Measurements from ENCODE around the gene TSKS. TPM values are rescaled to one million over a fixed set of nuclear protein-coding genes. Genes with fewer than 3 reads are reported as not detected.

Gene TSKS
- total RNA-seq, 1 donor from 2014 or later = under 0.01 TPM

DNA sequence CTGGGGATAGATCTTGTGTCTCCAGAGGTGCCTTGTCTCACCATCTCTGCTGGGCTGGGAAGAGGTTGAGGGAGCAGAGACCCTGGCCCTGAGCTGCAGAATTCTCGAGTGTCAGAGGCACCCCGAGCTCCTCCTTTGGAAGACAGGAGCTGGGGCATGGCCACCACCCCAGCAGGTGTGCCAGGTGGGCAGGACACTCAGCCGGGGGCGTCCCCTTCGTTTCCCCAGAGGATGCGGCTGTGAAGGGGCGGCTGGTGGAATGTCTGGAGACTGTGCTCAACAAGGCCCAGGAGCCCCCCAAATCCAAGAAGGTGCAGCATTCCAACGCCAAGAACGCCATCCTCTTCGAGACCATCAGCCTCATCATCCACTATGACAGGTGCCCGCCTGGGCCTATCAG, 35.5 kb upstream of the TSKS start:
- Histone ChIP-seq H3K4me3 (ENCODE audit: low read length in 3 of 3) (no peak overlapping the region), H3K4me1 (ENCODE audit: control insufficient read depth in 3 of 3, insufficient read depth in 3 of 3, low read length in 3 of 3) (peaks cover 7 to 8% (median 7%) of the 10 kb centered on the region in 3 donors), H3K27ac (ENCODE audit: low read depth, low read length) (no peak overlapping the region), H3K36me3 (ENCODE audit: control insufficient read depth in 3 of 3, insufficient read depth in 3 of 3, low read length in 3 of 3) (peaks cover 51 to 66% (median 61%) of the 10 kb centered on the region in 3 donors), H3K9ac (ENCODE audit: low read depth in 1 of 3, low read length in 3 of 3) (no peak overlapping the region), H3K27me3 (ENCODE audit: control insufficient read depth in 3 of 3, insufficient read depth in 3 of 3, low read length in 3 of 3) (no peaks in the 10 kb centered on the region), H3K9me3 (ENCODE audit: control insufficient read depth in 3 of 3, low read length in 3 of 3) (no peaks in the 10 kb centered on the region)

GRCh38 chr19:49795615-49796014, 32.5 kb upstream of the TSKS start:
- no peak overlapping the region for H3K4me3 ChIP-seq (ENCODE audit: low read length in 3 of 3)
- H3K27ac ChIP-seq (ENCODE audit: low read depth, low read length) = no peak overlapping the region
- H3K9me3 ChIP-seq (ENCODE audit: control insufficient read depth in 3 of 3, low read length in 3 of 3) = no peaks in the 10 kb centered on the region
- H3K9ac ChIP-seq (ENCODE audit: low read depth in 1 of 3, low read length in 3 of 3) = no peak overlapping the region
- H3K4me1 ChIP-seq (ENCODE audit: control insufficient read depth in 3 of 3, insufficient read depth in 3 of 3, low read length in 3 of 3) = no peaks in the 10 kb centered on the region
- no peaks in the 10 kb centered on the region for H3K27me3 ChIP-seq (ENCODE audit: control insufficient read depth in 3 of 3, insufficient read depth in 3 of 3, low read length in 3 of 3)
- peaks cover 57 to 66% (median 65%) of the 10 kb centered on the region in 3 donors for H3K36me3 ChIP-seq (ENCODE audit: control insufficient read depth in 3 of 3, insufficient read depth in 3 of 3, low read length in 3 of 3)

GRCh38 chr19:49793561-49793840, 30.4 kb upstream of the TSKS start:
- H3K27me3 ChIP-seq (ENCODE audit: control insufficient read depth in 3 of 3, insufficient read depth in 3 of 3, low read length in 3 of 3) = no peaks in the 10 kb centered on the region

DNA sequence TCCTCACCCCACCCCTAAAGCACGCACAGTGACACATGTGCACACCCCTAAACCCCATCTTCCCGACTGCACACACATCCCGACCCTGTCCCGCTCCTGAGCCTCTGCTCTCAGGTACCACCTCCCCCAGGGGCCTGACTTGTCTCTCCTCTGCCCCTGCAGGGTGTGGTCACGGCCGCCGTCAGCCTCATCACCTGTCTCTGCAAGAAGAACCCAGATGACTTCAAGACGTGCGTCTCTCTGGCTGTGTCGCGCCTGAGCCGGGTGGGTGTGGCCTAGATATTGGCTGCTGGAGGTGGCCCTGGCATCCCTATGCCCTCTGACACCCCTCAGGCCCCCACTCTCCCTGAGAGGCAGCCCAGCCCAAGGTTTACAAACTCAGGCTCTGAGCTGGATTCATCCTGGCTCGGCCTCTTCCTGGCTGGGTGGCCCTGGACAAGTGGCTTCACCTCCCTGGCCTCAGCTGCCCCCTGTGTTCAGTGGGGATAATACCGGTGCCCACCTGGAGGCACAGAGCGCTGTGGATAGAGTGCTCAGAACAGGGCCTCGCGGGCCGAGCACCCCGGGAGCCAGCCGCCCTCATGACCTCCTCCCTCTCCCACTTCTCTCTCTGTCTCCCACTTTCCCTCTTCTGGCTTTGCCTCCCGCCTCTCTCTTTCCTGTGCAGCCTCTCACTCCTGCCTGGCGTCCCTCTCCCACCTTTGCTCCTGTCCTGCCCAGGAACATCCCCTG, 29.9 kb upstream of the TSKS start:
- Histone ChIP-seq H3K9ac (ENCODE audit: low read depth in 1 of 3, low read length in 3 of 3) (no peak overlapping the region), H3K27ac (ENCODE audit: low read depth, low read length) (no peak overlapping the region), H3K27me3 (ENCODE audit: control insufficient read depth in 3 of 3, insufficient read depth in 3 of 3, low read length in 3 of 3) (no peaks in the 10 kb centered on the region), H3K4me1 (ENCODE audit: control insufficient read depth in 3 of 3, insufficient read depth in 3 of 3, low read length in 3 of 3) (no peaks in the 10 kb centered on the region), H3K9me3 (ENCODE audit: control insufficient read depth in 3 of 3, low read length in 3 of 3) (no peaks in the 10 kb centered on the region), H3K36me3 (ENCODE audit: control insufficient read depth in 3 of 3, insufficient read depth in 3 of 3, low read length in 3 of 3) (peaks cover 45 to 54% (median 53%) of the 10 kb centered on the region in 3 donors), H3K4me3 (ENCODE audit: low read length in 3 of 3) (no peak overlapping the region)

More at GRCh38 chr19:49793561-49793840, 30.4 kb upstream of the TSKS start:
- Histone ChIP-seq H3K4me3 (ENCODE audit: low read length in 3 of 3) (no peak overlapping the region), H3K27ac (ENCODE audit: low read depth, low read length) (no peak overlapping the region), H3K9ac (ENCODE audit: low read depth in 1 of 3, low read length in 3 of 3) (no peak overlapping the region), H3K4me1 (ENCODE audit: control insufficient read depth in 3 of 3, insufficient read depth in 3 of 3, low read length in 3 of 3) (no peaks in the 10 kb centered on the region), H3K36me3 (ENCODE audit: control insufficient read depth in 3 of 3, insufficient read depth in 3 of 3, low read length in 3 of 3) (peaks cover 45 to 56% (median 53%) of the 10 kb centered on the region in 3 donors), H3K9me3 (ENCODE audit: control insufficient read depth in 3 of 3, low read length in 3 of 3) (no peaks in the 10 kb centered on the region)

GRCh38 chr19:49791776-49792445, 28.8 kb upstream of the TSKS start:
- H3K9me3 ChIP-seq (ENCODE audit: control insufficient read depth in 3 of 3, low read length in 3 of 3) = no peaks in the 10 kb centered on the region
- H3K9ac ChIP-seq (ENCODE audit: low read depth in 1 of 3, low read length in 3 of 3) = no peak overlapping the region
- no peaks in the 10 kb centered on the region for H3K27me3 ChIP-seq (ENCODE audit: control insufficient read depth in 3 of 3, insufficient read depth in 3 of 3, low read length in 3 of 3)
- no peak overlapping the region for H3K27ac ChIP-seq (ENCODE audit: low read depth, low read length)
- no peaks in the 10 kb centered on the region for H3K4me1 ChIP-seq (ENCODE audit: control insufficient read depth in 3 of 3, insufficient read depth in 3 of 3, low read length in 3 of 3)
- H3K4me3 ChIP-seq (ENCODE audit: low read length in 3 of 3) = no peak overlapping the region
- peaks cover 42 to 53% (median 53%) of the 10 kb centered on the region in 3 donors for H3K36me3 ChIP-seq (ENCODE audit: control insufficient read depth in 3 of 3, insufficient read depth in 3 of 3, low read length in 3 of 3)

- Histone ChIP-seq H3K36me3 (ENCODE audit: control insufficient read depth in 3 of 3, insufficient read depth in 3 of 3, low read length in 3 of 3) (peaks cover 34 to 49% (median 47%) of the 10 kb centered on the region in 3 donors), H3K9ac (ENCODE audit: low read depth in 1 of 3, low read length in 3 of 3) (no peak overlapping the region), H3K27ac (ENCODE audit: low read depth, low read length) (no peak overlapping the region)
Measured at GRCh38 chr19:49790866-49791265, 27.8 kb upstream of the TSKS start.

DNA sequence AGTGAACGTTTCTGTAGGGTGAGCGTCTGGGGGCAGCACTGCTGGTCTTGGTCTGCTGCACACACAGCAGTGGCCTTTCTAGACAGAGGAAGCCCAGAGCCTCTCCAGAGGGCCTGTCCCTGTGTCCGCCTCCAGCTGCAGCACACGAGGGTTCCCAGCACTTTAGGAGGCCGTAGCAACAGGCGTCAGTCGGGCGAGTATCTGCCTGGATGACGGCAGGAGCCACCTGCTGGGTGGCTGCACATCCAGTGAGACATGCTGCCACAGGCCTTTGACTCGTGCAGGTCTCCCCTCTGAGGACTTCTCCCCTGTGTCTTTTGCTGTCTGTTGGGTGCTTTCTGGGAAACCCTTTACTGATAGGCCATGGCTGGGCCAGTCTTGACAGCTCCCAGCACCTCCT, 25.8 kb upstream of the TSKS start:
- H3K4me1 ChIP-seq (ENCODE audit: control insufficient read depth in 3 of 3, insufficient read depth in 3 of 3, low read length in 3 of 3) = peaks cover 0 to 5% (median 0%) of the 10 kb centered on the region in 3 donors
- no peak overlapping the region for H3K9ac ChIP-seq (ENCODE audit: low read depth in 1 of 3, low read length in 3 of 3)
- no peak overlapping the region for H3K4me3 ChIP-seq (ENCODE audit: low read length in 3 of 3)
- H3K9me3 ChIP-seq (ENCODE audit: control insufficient read depth in 3 of 3, low read length in 3 of 3) = no peaks in the 10 kb centered on the region
- no peak overlapping the region for H3K27ac ChIP-seq (ENCODE audit: low read depth, low read length)
- no peaks in the 10 kb centered on the region for H3K27me3 ChIP-seq (ENCODE audit: control insufficient read depth in 3 of 3, insufficient read depth in 3 of 3, low read length in 3 of 3)
- peaks cover 28 to 36% (median 33%) of the 10 kb centered on the region in 3 donors for H3K36me3 ChIP-seq (ENCODE audit: control insufficient read depth in 3 of 3, insufficient read depth in 3 of 3, low read length in 3 of 3)

More at GRCh38 chr19:49790866-49791265, 27.8 kb upstream of the TSKS start:
- Histone ChIP-seq H3K9me3 (ENCODE audit: control insufficient read depth in 3 of 3, low read length in 3 of 3) (no peaks in the 10 kb centered on the region), H3K4me1 (ENCODE audit: control insufficient read depth in 3 of 3, insufficient read depth in 3 of 3, low read length in 3 of 3) (peaks cover 0 to 5% (median 0%) of the 10 kb centered on the region in 3 donors), H3K27me3 (ENCODE audit: control insufficient read depth in 3 of 3, insufficient read depth in 3 of 3, low read length in 3 of 3) (no peaks in the 10 kb centered on the region), H3K4me3 (ENCODE audit: low read length in 3 of 3) (no peak overlapping the region)

- Histone ChIP-seq H3K27ac (ENCODE audit: low read depth, low read length) (no peak overlapping the region), H3K4me3 (ENCODE audit: low read length in 3 of 3) (no peak overlapping the region), H3K4me1 (ENCODE audit: control insufficient read depth in 3 of 3, insufficient read depth in 3 of 3, low read length in 3 of 3) (peaks cover 0 to 5% (median 0%) of the 10 kb centered on the region in 3 donors), H3K36me3 (ENCODE audit: control insufficient read depth in 3 of 3, insufficient read depth in 3 of 3, low read length in 3 of 3) (peaks cover 27 to 38% (median 34%) of the 10 kb centered on the region in 3 donors), H3K27me3 (ENCODE audit: control insufficient read depth in 3 of 3, insufficient read depth in 3 of 3, low read length in 3 of 3) (no peaks in the 10 kb centered on the region), H3K9me3 (ENCODE audit: control insufficient read depth in 3 of 3, low read length in 3 of 3) (no peaks in the 10 kb centered on the region), H3K9ac (ENCODE audit: low read depth in 1 of 3, low read length in 3 of 3) (no peak overlapping the region)
Measured at GRCh38 chr19:49787746-49788145, 24.6 kb upstream of the TSKS start.

- Histone ChIP-seq H3K36me3 (ENCODE audit: control insufficient read depth in 3 of 3, insufficient read depth in 3 of 3, low read length in 3 of 3) (peaks cover 28 to 37% (median 36%) of the 10 kb centered on the region in 3 donors), H3K4me1 (ENCODE audit: control insufficient read depth in 3 of 3, insufficient read depth in 3 of 3, low read length in 3 of 3) (peaks cover 0 to 7% (median 0%) of the 10 kb centered on the region in 3 donors), H3K27ac (ENCODE audit: low read depth, low read length) (no peak overlapping the region), H3K27me3 (ENCODE audit: control insufficient read depth in 3 of 3, insufficient read depth in 3 of 3, low read length in 3 of 3) (no peaks in the 10 kb centered on the region), H3K9ac (ENCODE audit: low read depth in 1 of 3, low read length in 3 of 3) (peak overlapping the region in 1 of 3 donors; percentile 10), H3K9me3 (ENCODE audit: control insufficient read depth in 3 of 3, low read length in 3 of 3) (no peaks in the 10 kb centered on the region), H3K4me3 (ENCODE audit: low read length in 3 of 3) (no peak overlapping the region)
Measured at GRCh38 chr19:49786376-49786820, 23.3 kb upstream of the TSKS start.

- Histone ChIP-seq H3K27ac (ENCODE audit: low read depth, low read length) (no peak overlapping the region), H3K36me3 (ENCODE audit: control insufficient read depth in 3 of 3, insufficient read depth in 3 of 3, low read length in 3 of 3) (peaks cover 21 to 24% (median 23%) of the 10 kb centered on the region in 3 donors), H3K4me1 (ENCODE audit: control insufficient read depth in 3 of 3, insufficient read depth in 3 of 3, low read length in 3 of 3) (peaks cover 0 to 16% (median 3%) of the 10 kb centered on the region in 3 donors), H3K9ac (ENCODE audit: low read depth in 1 of 3, low read length in 3 of 3) (no peak overlapping the region), H3K4me3 (ENCODE audit: low read length in 3 of 3) (no peak overlapping the region), H3K9me3 (ENCODE audit: control insufficient read depth in 3 of 3, low read length in 3 of 3) (no peaks in the 10 kb centered on the region), H3K27me3 (ENCODE audit: control insufficient read depth in 3 of 3, insufficient read depth in 3 of 3, low read length in 3 of 3) (no peaks in the 10 kb centered on the region)
Measured at GRCh38 chr19:49782515-49782914, 19.4 kb upstream of the TSKS start.

Measured in skeletal muscle tissue (tissue), 4 donors.